Heart left ventricle (tissue), 13 donors: ENCODE results near the gene SLC51A.

ENCODE experiments used
- CTCF ChIP-seq, 12 donors: fragments of 200-600 bp; sonication (generic) in 4 of 12; IDR thresholded peaks; one replicate each; pipeline versions ENCODE4 v1.5.0 to v1.8.0; 2018 to 2022; ENCODE audit warnings: antibody characterized with exemption in 12 of 12, mild to moderate bottlenecking in 5 of 12
- POLR2A ChIP-seq, 2 donors: fragments of 450-650 bp; IDR thresholded peaks; one replicate each; pipeline ENCODE4 v1.6.1; 2017; ENCODE audit warnings: antibody characterized with exemption in 2 of 2, mild to moderate bottlenecking in 2 of 2, moderate library complexity in 2 of 2
- donor health status: ischemic (EF 13 %, LVEDD 7.1; RV severe dilation, severe dysfunction).
- donor health status: DM: no; HTN: yes; CAD: no.
- donor health status: DM: no; HTN: no; CAD: no.
- donor health status: ischemic (EF 25% LVEDD 6.9; RV normal size, moderate dysfunction).
- donor health status: ischemic (EF 25% LVEDD 5.7; RV mildly dilated, moderate dysfunction).
- donor health status: ischemic (EF 35%, LVEDD 5.7; RV mildly dilated, moderate dysfunction).
- donor health status: nonischemic (EF 11% LVEDD 7.7; RV severe dilation, severe dysfunction).
- donor health status: DM: yes; HTN: yes; CAD: no.
- donor health status: PGD.
- donor health status: ischemic (EF 29% LVEDD 5.4; RV normal size, mild dysfunction).
- donor health status: nonischemic (EF 23%, LVEDD 6.1; RV moderate dilation, normal function).

GRCh38 chr3:196260784-196261183 lies 44.5 kb downstream of the SLC51A start:
- TF ChIP-seq CTCF (IDR thresholded peaks at IDR 0.05) = no peak
- TF ChIP-seq POLR2A (IDR thresholded peaks at IDR 0.05) = no peak
